ENCODE data around the gene SH3D19.
"Not testable (repeated sequence)": the region's sequence is repeated elsewhere in the genome, so short reads cannot be mapped to it uniquely, and the experiment has no call there.

Gene SH3D19

DNA sequence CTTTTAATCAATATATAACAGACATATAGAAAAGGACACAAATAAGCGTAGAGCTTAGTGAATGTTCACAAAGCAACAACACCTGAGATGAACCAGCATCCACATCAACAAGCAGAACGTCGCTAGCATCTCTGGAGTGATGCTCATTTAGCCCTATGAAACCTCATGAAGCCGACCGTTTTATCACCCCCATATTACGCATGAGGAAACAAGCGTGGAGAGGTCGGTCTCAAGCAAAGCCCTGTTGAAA, 226.5 kb downstream of the SH3D19 start:
- no peak for DNase-seq (ENCODE audit: low read depth)

DNA sequence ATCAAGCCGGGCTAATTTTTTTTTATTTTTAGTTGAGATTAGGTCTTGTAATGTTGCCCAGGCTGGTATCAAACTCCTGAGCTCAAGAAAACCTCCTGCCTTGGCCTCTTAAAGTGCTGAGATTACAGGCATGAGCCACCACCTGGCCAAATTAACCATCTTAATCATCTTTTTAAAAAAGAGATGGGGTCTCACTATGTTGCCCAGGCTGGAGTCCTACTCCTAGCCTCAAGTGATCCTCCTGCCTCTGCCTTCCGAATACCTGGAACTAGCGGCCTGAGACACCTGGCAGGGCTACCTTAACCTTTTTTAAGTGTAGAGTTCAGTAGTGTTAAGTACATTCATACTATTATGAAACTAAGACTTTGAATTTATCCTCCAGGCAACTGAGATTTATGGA, 227.6 kb downstream of the SH3D19 start:
- DNase-seq (ENCODE audit: low read depth), result no peak

DNA sequence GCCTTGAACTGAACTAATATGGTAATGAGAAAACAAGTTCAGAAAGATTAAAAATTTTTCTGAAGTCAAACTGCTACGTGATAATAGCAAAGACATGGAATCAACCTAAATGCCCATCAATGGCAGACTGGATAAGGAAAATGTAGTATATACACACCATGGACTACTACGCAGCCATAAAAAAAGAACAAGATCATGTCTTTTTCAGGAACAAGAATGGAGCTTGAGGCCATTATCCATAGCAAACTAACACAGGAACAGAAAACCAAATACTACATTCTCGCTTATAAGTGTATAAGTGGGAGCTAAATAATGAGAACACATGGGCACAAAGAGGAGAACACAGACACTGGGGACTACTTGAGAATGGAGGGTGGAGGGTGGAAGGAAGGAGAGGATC, 230.3 kb downstream of the SH3D19 start:
- no peak for DNase-seq (ENCODE audit: low read depth)

DNA sequence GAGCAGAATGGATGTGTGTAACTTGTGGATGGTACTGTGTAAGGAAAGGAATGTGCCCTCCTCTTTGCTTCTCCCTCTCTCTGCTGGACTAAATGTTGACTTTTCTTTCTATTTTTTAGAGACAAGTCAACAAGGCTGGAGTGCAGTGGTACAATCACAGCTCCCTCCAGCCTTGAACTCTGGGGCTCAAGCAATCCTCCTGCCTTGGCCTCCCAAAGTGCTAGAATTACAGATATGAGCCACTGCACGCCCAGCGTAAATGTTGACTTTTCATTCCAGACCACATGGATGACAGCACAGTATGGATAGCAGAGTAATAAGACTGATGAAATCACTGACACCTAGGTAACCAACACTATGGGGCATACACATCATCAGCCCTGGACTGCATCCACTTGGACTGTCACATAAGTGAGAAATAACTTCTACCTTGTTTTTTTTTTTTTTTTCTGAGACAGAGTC, 231.1 kb downstream of the SH3D19 start:
- DNase-seq (ENCODE audit: low read depth), result no peak

DNA sequence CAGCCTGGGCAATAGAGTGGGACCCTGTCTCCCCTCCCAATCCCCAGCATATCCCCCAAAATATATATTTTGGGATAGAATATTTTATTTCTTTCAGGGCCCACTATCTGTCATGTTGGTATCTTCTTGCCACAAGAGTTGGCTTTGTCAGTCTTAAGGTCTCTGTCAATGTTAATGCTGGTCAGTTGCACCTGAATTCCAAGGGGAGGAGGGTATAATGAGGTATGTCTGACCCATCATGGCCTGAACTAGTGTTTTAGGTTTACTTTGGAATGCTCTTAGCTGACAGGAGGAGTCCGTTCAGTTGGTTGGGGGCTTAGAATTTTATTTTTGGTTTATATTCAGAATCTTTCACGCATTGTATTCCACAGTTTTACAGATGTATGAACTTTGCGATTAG, 232.2 kb downstream of the SH3D19 start:
- no peak for DNase-seq (ENCODE audit: low read depth)

DNA sequence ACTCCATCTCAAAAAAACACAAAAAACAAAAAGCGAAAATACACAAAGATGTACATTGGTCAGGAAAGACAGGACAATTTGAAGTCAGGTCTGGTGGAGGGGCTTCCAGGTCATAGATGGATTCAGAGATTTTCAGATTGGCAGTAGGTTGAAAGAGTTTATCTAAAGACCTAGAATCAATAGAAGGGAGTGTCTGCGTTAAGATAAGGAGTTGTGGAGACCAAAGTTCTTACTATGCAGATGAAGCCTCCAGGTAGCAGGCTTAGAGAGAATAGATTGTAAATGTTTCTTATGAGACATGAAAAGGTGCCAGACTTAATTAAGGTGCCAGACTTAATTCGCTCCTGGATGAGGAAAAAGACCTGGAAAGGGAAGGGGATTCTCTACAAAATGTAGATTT, 232.9 kb downstream of the SH3D19 start:
- DNase-seq (ENCODE audit: low read depth), result no peak

DNA sequence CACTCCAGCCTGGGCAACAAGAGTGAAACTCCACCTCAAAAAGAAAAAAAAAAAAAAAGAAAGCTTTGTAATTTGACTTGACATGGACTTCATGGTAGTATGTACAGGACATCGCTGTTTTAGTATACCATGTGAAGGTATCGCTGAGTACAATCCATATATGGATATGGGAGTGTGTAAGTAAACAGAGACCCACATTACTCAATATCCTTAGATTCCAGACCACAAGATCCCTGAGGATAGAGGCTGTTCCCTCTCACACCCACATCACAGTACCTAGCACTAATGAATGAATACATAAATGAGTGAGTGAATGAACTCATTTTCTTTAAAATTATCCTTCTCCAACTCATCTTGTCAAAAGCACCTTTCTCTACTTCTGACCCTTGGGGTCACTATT, 234.4 kb downstream of the SH3D19 start:
- DNase-seq (ENCODE audit: low read depth), result no peak

DNA sequence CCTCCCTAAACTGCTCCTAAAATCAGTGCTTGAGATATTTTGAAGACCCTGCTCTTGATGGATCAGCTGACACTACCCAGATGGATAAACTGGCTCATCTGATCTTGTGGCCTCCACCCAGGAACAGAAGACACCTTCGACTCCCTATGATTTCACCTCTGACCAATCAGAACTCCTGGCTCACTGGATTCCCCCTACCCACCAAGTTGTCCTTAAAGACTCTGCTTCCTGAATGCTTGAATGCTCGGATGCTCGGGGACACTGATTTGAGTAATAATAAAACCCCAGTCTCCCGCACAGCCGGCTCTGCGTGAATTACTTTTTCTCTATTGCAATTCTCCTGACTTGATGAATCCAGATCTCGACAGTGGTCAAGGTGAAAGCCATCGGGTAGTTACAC, 237.9 kb downstream of the SH3D19 start:
- DNase-seq (ENCODE audit: low read depth), result no peak

DNA sequence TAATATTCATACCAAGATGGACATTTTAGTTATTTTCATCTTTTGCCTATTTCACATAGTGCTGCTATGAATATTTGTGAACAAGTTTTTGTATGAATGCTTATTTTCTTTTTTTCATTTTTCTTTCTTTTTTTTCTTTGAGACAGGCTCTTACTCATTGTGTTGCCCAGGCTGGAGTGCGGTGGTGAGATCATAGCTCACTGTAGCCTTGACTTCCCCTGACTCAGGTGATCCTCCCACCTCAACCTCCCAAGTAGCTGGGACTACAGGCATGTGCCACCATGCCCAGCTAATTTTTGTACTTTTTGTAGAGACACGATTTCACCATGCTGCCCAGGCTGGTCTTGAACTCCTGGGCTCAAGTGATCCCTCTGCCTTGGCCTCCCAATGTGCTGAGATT, 247.4 kb downstream of the SH3D19 start:
- DNase-seq (ENCODE audit: low read depth), result not testable (repeated sequence)

DNA sequence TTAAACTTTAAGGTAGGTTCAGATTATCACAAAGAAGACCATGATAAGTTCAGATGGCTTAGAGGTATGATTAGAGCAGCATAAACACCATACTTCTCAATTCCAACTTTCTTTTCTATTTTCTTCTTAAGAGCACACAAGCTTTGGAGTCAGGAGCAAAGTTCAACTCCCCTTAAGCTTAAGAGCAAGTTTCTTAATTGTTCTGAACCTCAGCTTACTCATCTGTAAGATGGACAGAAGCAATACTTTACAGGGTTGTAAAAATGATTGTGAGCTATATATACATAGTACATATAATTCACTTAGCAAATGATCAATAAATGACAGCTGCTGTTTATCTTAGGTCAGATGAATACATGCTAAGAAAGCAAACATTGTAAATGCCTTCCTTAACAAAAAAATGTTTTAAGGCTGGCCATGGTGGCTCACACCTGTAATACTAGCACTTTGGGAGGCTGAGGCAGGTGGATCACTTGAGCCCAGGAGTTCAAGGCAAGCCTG, 250.9 kb downstream of the SH3D19 start:
- DNase-seq (ENCODE audit: low read depth), result no peak

All from HS-5 (cell line).